Measurements from ENCODE around the gene FXR2.

- no peak for TF ChIP-seq POLR2A (IDR thresholded peaks at IDR 0.05)
- TF ChIP-seq CTCF (IDR thresholded peaks at IDR 0.05), result no peak
These were observed 24.0 kb downstream of the FXR2 start for GRCh38 chr17:7590743-7591142.
